ENCODE results near the gene DSG4.

The DSG4 gene

DNA sequence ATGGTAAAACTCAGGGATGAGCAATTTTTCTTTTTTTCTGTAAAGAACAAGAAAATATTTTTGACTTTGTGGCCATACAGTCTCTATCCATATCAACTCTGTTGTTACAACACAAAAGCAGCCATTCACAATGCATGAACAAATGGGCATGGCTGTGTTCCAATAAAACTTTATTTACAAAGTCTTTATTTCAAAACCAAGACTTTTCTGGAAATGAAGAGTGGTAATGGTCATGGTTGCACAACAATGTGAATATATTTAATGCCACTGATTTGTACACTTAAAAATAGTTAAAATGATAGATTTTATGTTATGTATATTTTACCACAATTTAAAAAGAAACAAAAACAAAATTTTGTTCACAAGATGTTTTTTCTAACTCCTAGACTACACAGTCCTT, 69.3 kb downstream of the DSG4 start:
- ATAC-seq = no peak
- no peak for TF ChIP-seq ESRRG (CRISPR knock-in tag; IDR thresholded peaks at IDR 0.05)
- TF ChIP-seq RARB (CRISPR knock-in tag; IDR thresholded peaks at IDR 0.05) = no peak
- TF ChIP-seq, protein P1, sequence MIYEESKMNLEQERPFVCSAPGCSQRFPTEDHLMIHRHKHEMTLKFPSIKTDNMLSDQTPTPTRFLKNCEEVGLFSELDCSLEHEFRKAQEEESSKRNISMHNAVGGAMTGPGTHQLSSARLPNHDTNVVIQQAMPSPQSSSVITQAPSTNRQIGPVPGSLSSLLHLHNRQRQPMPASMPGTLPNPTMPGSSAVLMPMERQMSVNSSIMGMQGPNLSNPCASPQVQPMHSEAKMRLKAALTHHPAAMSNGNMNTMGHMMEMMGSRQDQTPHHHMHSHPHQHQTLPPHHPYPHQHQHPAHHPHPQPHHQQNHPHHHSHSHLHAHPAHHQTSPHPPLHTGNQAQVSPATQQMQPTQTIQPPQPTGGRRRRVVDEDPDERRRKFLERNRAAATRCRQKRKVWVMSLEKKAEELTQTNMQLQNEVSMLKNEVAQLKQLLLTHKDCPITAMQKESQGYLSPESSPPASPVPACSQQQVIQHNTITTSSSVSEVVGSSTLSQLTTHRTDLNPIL (CRISPR knock-in tag; IDR thresholded peaks at IDR 0.05; ENCODE audit: low read depth) = no peak

DNA sequence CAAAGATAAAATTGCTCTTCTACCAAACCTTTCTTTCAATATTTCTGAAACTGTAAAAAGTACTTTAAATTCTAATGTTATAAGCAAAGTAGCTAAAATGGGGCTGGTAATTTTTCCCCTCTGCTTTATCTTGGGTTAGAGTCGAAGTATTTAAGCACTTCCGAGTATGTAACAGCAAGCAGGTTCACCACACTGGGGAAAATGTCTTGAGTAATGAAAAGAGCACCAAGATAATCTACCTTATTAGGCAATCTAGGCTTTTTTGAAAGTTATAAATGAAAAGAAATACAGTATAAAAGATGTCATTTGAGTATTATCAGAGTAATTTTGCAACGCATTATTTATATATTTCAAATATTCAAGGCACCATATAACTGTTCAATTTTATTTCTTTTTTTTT, 70.3 kb downstream of the DSG4 start:
- TF ChIP-seq TCF4 (CRISPR knock-in tag; IDR thresholded peaks at IDR 0.05; ENCODE audit: borderline replicate concordance) (no peak), ZFP3 (CRISPR knock-in tag; IDR thresholded peaks at IDR 0.05) (no peak), ARNTL (CRISPR knock-in tag; IDR thresholded peaks at IDR 0.05; ENCODE audit: borderline replicate concordance, low read depth) (no peak), RARB (CRISPR knock-in tag; IDR thresholded peaks at IDR 0.05) (no peak), ZNF70 (CRISPR knock-in tag; IDR thresholded peaks at IDR 0.05) (no peak), OSR1 (CRISPR knock-in tag; IDR thresholded peaks at IDR 0.05) (no peak), ZC3H10 (CRISPR knock-in tag; IDR thresholded peaks at IDR 0.05) (no peak), ISL1 (CRISPR knock-in tag; IDR thresholded peaks at IDR 0.05) (no peak), TSHZ2 (CRISPR knock-in tag; IDR thresholded peaks at IDR 0.05) (no peak), CSRNP3 (CRISPR knock-in tag; IDR thresholded peaks at IDR 0.05) (no peak), SNAI2 (CRISPR knock-in tag; IDR thresholded peaks at IDR 0.05) (no peak), GLIS3 (CRISPR knock-in tag; IDR thresholded peaks at IDR 0.05) (no peak), BACH2 (CRISPR knock-in tag; IDR thresholded peaks at IDR 0.05; ENCODE audit: borderline replicate concordance) (no peak), POU6F1 (CRISPR knock-in tag; IDR thresholded peaks at IDR 0.05; ENCODE audit: borderline replicate concordance, low read depth) (no peak), ESRRG (CRISPR knock-in tag; IDR thresholded peaks at IDR 0.05) (no peak), ZFP30 (CRISPR knock-in tag; IDR thresholded peaks at IDR 0.05) (no peak)
- TF ChIP-seq, protein P1 (CRISPR knock-in tag; IDR thresholded peaks at IDR 0.05; ENCODE audit: low read depth) = no peak
- ATAC-seq = no peak

DNA sequence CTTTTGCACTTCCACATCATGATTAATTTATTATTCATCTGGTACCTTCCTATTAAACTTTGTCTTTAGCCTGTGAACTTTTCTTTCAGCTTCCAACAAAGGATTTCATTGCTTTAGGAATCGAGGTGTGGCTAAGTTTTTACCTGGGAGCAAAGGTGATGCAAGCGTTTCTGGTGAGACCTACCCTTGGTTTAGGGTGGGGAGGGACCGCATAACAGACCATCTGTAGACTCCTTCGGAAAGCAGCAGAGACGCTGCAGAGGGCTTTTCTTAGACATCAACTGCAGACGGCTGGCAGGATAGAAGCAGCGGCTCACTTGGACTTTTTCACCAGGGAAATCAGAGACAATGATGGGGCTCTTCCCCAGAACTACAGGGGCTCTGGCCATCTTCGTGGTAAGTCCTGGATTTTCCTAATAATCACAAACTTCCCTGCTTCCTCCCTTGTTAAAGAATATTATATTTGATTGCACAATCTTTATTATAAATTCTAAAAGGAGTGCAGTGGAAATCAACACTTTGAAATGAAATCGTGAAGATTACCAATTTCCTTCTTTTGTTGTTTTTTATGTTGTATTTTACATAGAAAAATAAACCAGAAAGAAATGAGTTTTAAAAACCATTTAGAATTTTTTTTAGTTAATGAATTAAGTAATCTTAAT, 71.1 kb downstream of the DSG4 start, which contains the start of gene DSG3:
Gene DSG3, plus strand, starts transcription at position 212 of the 662 bp plus-strand sequence. Its CDS starts 137 bp downstream, at position 349.
- ATAC-seq = no peak
- TF ChIP-seq ESRRG (CRISPR knock-in tag; IDR thresholded peaks at IDR 0.05) = no peak
- no peak for TF ChIP-seq TSHZ2 (CRISPR knock-in tag; IDR thresholded peaks at IDR 0.05)
- no peak for TF ChIP-seq PATZ1 (CRISPR knock-in tag; IDR thresholded peaks at IDR 0.05; ENCODE audit: borderline replicate concordance)
- no peak for TF ChIP-seq CSDC2 (CRISPR knock-in tag; IDR thresholded peaks at IDR 0.05)
- TF ChIP-seq, protein P1 (CRISPR knock-in tag; IDR thresholded peaks at IDR 0.05; ENCODE audit: low read depth) = no peak
- TF ChIP-seq RARB (CRISPR knock-in tag; IDR thresholded peaks at IDR 0.05) = no peak
